ENCODE data around the gene GPR158.

Gene GPR158

GRCh38 chr10:25615926-25616325 lies 441.1 kb downstream of the GPR158 start:
- no peak for DNase-seq

DNA sequence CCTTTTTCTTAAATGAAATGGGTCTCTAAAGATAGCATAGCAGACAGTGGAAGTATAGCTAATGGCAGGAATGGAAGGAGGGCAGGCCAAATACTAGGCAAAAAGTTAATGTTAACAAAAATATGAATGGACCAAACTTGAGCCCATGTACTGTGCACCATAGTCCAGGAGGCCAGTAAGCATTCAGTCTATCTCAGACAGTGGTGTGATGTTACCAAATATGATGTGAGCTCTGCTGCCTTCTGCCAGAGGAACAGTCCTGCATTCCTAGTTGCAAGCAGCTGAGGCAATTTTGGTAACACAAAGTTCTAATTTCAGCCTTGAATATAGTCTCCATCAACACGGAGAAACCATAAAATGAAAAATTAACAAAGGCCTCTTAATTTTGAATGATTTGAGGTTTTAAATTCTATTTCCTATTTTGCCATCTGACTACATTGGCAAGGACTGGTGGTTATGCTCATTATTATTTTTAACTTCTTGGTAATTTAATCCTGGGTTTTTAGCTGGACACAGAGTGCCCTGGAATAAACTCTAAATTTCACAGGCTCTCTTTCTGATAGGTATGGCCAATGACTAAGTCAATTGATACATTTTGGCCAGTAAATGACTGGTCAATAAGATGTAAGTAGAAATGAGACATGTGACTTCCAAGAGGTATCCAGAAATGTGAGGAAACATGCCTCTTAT lies 442.2 kb downstream of the GPR158 start:
- no peak for DNase-seq

DNA sequence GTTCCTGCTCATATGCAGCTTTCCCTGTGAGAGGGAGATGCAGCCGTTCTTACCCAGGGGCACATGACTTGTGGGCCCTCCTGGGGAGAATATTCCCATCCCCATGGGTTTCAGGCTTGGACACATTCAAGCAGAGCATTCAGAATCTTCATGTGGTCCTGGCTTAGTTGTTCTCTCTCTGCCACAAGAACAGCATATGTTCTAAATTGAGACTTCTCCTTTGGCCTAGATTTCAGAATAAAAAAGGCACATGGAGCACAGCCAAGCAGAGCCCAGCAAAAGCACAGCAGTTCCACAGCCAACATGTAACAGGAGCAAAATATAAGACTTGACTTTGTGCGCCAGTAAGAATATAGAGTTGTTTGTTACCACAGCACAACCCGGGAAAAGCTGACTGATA lies 452.8 kb downstream of the GPR158 start:
- DNase-seq = no peak

DNA sequence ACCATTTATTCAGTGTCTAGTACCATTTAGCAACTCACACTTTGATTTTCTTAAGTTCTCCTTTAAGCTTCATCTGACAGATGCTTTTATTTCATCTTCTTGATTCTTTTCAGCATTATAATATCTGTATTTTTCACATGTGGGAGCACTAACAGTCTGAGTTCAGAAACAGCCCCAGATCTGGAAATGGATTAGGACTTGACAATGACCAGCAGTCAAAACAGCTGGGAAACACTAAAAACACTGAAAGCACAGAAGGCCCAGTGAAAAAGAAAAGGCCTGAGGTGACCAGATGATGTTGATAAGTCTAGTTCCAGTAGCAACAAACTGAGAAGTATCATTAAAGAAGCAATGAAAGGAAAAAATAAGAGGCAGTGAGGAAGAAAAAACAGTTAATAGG lies 454.5 kb downstream of the GPR158 start:
- no peak for DNase-seq

DNA sequence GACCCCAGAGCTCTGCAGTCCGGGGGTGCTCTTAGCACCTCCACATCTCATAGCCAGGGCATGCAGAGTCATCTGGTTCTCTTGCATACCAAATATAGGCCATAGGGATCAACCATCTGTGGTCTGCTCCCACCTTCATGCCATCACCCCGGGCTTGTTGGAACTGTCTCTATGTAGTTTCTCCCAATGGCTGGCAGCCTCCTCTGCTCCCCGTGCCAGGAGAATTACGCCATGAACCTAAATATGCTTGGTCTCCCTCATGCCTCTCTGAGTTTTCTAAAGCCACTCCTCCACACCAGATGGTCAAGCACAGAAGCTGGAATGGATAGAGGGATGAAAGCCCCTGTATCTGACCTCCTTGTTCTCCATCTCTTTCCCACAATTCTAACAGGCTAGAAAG lies 456.7 kb downstream of the GPR158 start:
- no peak for DNase-seq

DNA sequence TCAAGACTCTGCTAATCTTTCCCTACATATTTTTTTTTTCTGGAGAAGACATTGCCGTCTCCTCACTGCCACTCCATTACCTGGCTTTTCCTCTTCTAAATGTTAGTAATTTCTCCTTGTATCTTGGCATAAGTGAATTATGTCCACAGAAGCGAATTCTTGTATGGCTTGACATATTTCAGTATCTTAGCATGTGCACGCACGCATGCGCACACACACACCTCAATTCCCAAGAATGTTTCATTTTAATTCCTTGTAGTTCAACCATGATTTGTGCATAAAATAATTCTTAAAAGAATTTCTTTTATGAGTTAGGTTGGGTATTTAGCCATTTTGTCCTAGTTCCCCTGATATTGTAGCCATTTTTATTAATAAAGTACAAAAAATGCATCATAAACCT lies 458.0 kb downstream of the GPR158 start:
- no peak for DNase-seq

DNA sequence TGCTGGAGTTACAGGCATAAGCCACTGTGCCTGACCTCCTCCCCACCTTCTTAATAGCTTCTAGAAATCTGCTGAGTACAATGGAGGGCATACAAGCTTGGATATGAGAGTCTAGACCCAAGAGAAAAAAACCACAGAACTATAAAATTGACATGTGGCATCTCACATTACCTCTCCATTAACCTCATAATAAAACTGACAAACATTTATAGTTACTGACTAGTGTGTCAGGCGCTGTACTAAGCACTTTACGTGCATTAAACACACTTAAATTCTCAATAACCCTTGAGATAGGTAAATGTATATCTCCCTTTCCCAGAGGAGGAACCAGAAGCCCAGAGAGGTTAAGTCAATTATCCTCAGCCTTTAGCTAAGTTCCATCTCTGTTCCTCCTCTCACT lies 458.7 kb downstream of the GPR158 start:
- DNase-seq = no peak

DNA sequence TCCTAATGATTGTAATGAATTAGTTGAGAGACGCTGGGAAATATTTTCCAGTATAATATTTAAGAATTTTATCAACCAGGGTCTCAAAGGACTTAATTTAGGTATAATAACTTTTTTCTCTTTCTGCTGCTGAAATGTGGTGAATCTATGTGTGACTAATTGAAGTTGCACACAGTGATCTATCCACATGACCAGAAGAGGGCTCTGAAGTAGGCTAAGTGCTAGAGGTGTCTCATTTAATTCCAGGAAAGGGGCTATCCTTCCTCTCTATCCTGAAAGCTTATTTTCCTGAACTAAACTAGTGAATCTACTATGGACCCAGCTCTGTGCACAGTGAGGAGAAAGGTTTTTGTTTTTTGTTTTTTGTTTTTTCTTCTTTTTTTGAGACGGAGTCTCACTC lies 464.8 kb downstream of the GPR158 start:
- DNase-seq = no peak

DNA sequence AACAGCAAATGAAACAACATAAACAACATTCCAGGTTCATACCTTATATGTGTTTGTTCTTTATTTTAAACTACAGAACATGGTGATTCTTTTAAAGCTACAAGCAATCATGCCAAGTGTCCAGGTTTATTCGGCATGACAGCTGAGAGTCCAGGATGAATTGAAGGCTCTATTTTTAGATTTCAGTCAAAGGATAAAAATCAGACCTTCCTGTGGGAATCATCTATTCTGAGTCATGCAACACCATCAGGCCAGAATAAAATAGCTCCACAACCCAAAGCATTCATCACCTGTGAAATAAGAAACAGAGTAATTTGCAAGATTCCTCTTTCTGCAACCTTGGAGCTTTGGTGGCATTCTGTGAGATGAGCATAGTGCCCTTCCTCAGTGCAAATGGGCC lies 466.8 kb downstream of the GPR158 start:
- DNase-seq = no peak

DNA sequence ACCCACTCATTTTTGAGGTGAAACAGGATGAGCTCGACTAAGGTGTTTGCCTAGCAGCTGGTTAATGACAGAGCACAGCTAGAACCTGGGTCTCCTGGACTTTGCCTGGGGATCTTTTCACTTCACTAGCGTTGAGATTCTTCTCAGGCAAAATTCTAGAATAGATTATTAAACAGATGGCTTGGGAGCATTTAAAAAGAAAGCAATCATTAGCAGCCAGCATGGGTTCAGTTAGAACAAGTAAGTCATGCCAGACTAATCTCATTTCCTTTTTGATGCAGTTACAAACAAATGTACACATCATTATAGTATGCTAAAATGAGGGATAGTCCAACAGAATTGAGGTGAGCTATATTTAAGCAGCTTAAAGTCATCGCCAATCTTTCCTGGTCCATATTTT lies 467.9 kb downstream of the GPR158 start:
- DNase-seq = no peak

DNA sequence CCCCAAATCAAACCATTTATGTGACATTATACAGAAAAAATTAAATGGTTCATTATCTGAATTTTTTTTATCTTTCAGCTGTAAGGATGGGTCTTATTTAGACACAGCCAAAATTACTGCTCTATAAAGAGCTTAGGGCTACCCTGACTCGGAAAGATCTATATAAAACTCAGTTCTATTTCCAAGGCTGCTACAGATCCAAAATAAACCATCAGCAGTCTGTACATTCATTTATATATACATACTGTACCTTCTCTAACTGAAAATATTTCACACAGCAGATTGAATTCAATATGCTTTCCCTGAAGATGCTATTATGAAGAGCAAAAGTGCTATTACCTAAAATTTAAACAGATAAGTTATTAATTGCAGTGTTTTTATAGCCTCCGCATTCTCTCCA lies 471.6 kb downstream of the GPR158 start:
- no peak for DNase-seq

DNA sequence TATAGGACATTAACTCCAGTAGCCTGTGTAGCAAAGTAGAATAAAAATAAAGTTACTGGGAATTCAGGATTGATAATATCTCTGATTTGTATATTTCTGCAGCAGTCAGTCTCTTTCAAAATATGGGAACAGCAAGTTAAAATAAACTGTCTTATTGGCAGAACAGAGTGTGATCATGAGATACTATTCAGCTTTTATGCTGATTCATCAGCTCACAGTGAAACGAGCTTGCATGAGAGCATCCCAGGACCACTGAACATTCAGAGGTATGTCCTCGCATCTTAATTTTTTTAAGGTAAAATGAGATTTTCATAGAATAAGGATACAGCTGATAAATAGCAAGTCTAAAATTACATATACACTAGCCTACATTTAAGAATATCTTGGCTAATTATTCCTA lies 476.7 kb downstream of the GPR158 start:
- DNase-seq = no peak

All from activated CD4-positive, alpha-beta T cell treated with anti-CD3 and anti-CD28 coated beads for 4 hours (primary cell).